ENCODE data around the gene ZNF652. TPM values are rescaled to one million over a fixed set of nuclear protein-coding genes. Genes with fewer than 3 reads are reported as not detected.
"Not testable (repeated sequence)": the region's sequence is repeated elsewhere in the genome, so short reads cannot be mapped to it uniquely, and the experiment has no call there.

The ZNF652 gene
- polyA plus RNA-seq, 5 donors: 24.3 to 30.4 (median 28.9) TPM

- DNase-seq: no peak
Measured at GRCh38 chr17:49387498-49388289, 25.6 kb upstream of the ZNF652 start.

GRCh38 chr17:49386373-49386772 is 24.3 kb upstream of the ZNF652 start:
- DNase-seq: no peak

- no peak for DNase-seq
Measured at GRCh38 chr17:49384951-49385350, 22.9 kb upstream of the ZNF652 start.

- DNase-seq: no peak
Measured at GRCh38 chr17:49383060-49383459, 21.0 kb upstream of the ZNF652 start.

- DNase-seq: no peak
Measured at GRCh38 chr17:49382556-49382955, 20.5 kb upstream of the ZNF652 start.

- no peak for DNase-seq
Measured at GRCh38 chr17:49381793-49382192, 19.7 kb upstream of the ZNF652 start.

GRCh38 chr17:49381033-49381432 is 19.0 kb upstream of the ZNF652 start:
- DNase-seq: no peak

- DNase-seq: no peak
Measured at GRCh38 chr17:49379926-49380325, 17.9 kb upstream of the ZNF652 start.

- no peak for DNase-seq
Measured at GRCh38 chr17:49378311-49378710, 16.3 kb upstream of the ZNF652 start.

- no peak for DNase-seq
Measured at GRCh38 chr17:49375544-49375943, 13.5 kb upstream of the ZNF652 start.

GRCh38 chr17:49373115-49373514 is 11.1 kb upstream of the ZNF652 start:
- no peak for DNase-seq

GRCh38 chr17:49372425-49372824 is 10.4 kb upstream of the ZNF652 start:
- no peak for DNase-seq

- DNase-seq: no peak
Measured at GRCh38 chr17:49370971-49371834, 9.2 kb upstream of the ZNF652 start.

GRCh38 chr17:49369760-49370159 is 7.7 kb upstream of the ZNF652 start:
- no peak for DNase-seq

GRCh38 chr17:49369089-49369488 is 7.0 kb upstream of the ZNF652 start:
- no peak for DNase-seq

GRCh38 chr17:49365667-49366066 is 3.6 kb upstream of the ZNF652 start:
- DNase-seq: no peak

GRCh38 chr17:49365126-49365525 is 3.1 kb upstream of the ZNF652 start:
- not testable (repeated sequence) for DNase-seq

- DNase-seq: no peak
Measured at GRCh38 chr17:49364119-49364518, 2.1 kb upstream of the ZNF652 start.

- no peak for DNase-seq
Measured at GRCh38 chr17:49363251-49363650, 1.2 kb upstream of the ZNF652 start.

GRCh38 chr17:49362723-49363117 is 670 bp upstream of the ZNF652 start:
- no peak for DNase-seq

- DNase-seq: no peak
Measured at GRCh38 chr17:49361129-49361901, 735 bp downstream of the ZNF652 start.

- no peak for DNase-seq
Measured at GRCh38 chr17:49360796-49361128, 1.3 kb downstream of the ZNF652 start.
